ENCODE results near the gene CFAP77.

CFAP77 gene

GRCh38 chr9:132410642-132411041 is 631 bp downstream of the CFAP77 start:
- no peak for DNase-seq

- DNase-seq, result peak; percentile 13 to 63 (median 38)
Observed at GRCh38 chr9:132411091-132411508, 1.1 kb downstream of the CFAP77 start.

- DNase-seq, result no peak
Observed at GRCh38 chr9:132412089-132412488, 2.1 kb downstream of the CFAP77 start.

GRCh38 chr9:132413926-132414325 is 3.9 kb downstream of the CFAP77 start:
- DNase-seq, result no peak

GRCh38 chr9:132414731-132415130 is 4.7 kb downstream of the CFAP77 start:
- DNase-seq, result no peak

- no peak for DNase-seq
Observed at GRCh38 chr9:132415181-132415580, 5.2 kb downstream of the CFAP77 start.

GRCh38 chr9:132418726-132419363 is 8.8 kb downstream of the CFAP77 start:
- DNase-seq, result no peak

GRCh38 chr9:132422574-132422973 is 12.6 kb downstream of the CFAP77 start:
- no peak for DNase-seq

- DNase-seq, result no peak
Observed at GRCh38 chr9:132423503-132423902, 13.5 kb downstream of the CFAP77 start.

GRCh38 chr9:132424857-132425674 is 15.1 kb downstream of the CFAP77 start:
- no peak for DNase-seq

- DNase-seq, result no peak
Observed at GRCh38 chr9:132425675-132426062, 15.7 kb downstream of the CFAP77 start.

GRCh38 chr9:132426639-132427414 is 16.8 kb downstream of the CFAP77 start:
- no peak for DNase-seq

GRCh38 chr9:132430998-132431397 is 21.0 kb downstream of the CFAP77 start:
- DNase-seq, result no peak

GRCh38 chr9:132434881-132435280 is 24.9 kb downstream of the CFAP77 start:
- DNase-seq, result no peak

- DNase-seq, result no peak
Observed at GRCh38 chr9:132439153-132439552, 29.1 kb downstream of the CFAP77 start.

GRCh38 chr9:132440735-132441134 is 30.7 kb downstream of the CFAP77 start:
- DNase-seq, result no peak

- no peak for DNase-seq
Observed at GRCh38 chr9:132441404-132441803, 31.4 kb downstream of the CFAP77 start.

- DNase-seq, result no peak
Observed at GRCh38 chr9:132443951-132444607, 34.1 kb downstream of the CFAP77 start.

GRCh38 chr9:132446887-132447286 is 36.9 kb downstream of the CFAP77 start:
- no peak for DNase-seq

- no peak for DNase-seq
Observed at GRCh38 chr9:132447346-132447745, 37.3 kb downstream of the CFAP77 start.

GRCh38 chr9:132447902-132448301 is 37.9 kb downstream of the CFAP77 start:
- DNase-seq, result no peak

GRCh38 chr9:132451276-132451675 is 41.3 kb downstream of the CFAP77 start:
- DNase-seq, result no peak

- no peak for DNase-seq
Observed at GRCh38 chr9:132456241-132456640, 46.2 kb downstream of the CFAP77 start.
